Trophoblast cell (in vitro differentiated cells and primary cell): ENCODE results near the gene PAM.
A peak's percentile ranks its signal among the peaks of the same experiment; 100 is the strongest.

ENCODE experiments used
- DNase-seq, 2 donors: peaks; one replicate each; pipeline ENCODE4 v3.0.0-alpha.2; 2016
- H2AFZ ChIP-seq: 2 replicates; pipeline ENCODE4 v1.6.1; 2013; ENCODE audit warnings: low read length, moderate library complexity, mild to moderate bottlenecking; ENCODE audit not compliant: insufficient read depth, poor library complexity
- H2AK5ac ChIP-seq: 2 replicates; pipeline ENCODE4 v1.6.1; 2013; ENCODE audit warnings: mild to moderate bottlenecking, low read length
- H2BK120ac ChIP-seq: 2 replicates; pipeline ENCODE4 v1.6.1; 2013; ENCODE audit warnings: low read length, mild to moderate bottlenecking, moderate library complexity; ENCODE audit not compliant: insufficient read depth, poor library complexity
- H2BK12ac ChIP-seq: 2 replicates; pipeline ENCODE4 v1.6.1; 2013; ENCODE audit warnings: mild to moderate bottlenecking, low read length, moderate library complexity
- H2BK5ac ChIP-seq: 2 replicates; pipeline ENCODE4 v1.6.1; 2013; ENCODE audit warnings: low read length, low read depth, moderate library complexity, mild to moderate bottlenecking; ENCODE audit not compliant: poor library complexity
- H3K14ac ChIP-seq: 2 replicates; pipeline ENCODE4 v1.6.1; 2013; ENCODE audit warnings: mild to moderate bottlenecking, low read length
- H3K18ac ChIP-seq: 2 replicates; pipeline ENCODE4 v1.6.1; 2013; ENCODE audit warnings: mild to moderate bottlenecking, low read length
- H3K23ac ChIP-seq: 2 replicates; pipeline ENCODE4 v1.6.1; 2013; ENCODE audit warnings: low read length
- H3K27ac ChIP-seq: 2 replicates; pipeline ENCODE4 v1.5.1; 2013; ENCODE audit warnings: low read depth, mild to moderate bottlenecking, inconsistent platforms, low read length, moderate library complexity
- H3K27me3 ChIP-seq: 2 replicates; pipeline ENCODE4 v1.6.1; 2013; ENCODE audit warnings: inconsistent platforms, mild to moderate bottlenecking, low read length, moderate library complexity; ENCODE audit not compliant: insufficient read depth
- H3K36me3 ChIP-seq, 2 experiments: 1 replicate in 1 of 2; 2 replicates in 1 of 2; pipeline ENCODE4 v1.6.1; 2013; ENCODE audit warnings: low read length in 2 of 2, mild to moderate bottlenecking in 2 of 2, moderate library complexity in 1 of 2; ENCODE audit not compliant: insufficient read depth in 2 of 2, control insufficient read depth in 1 of 2
- H3K4ac ChIP-seq: 2 replicates; pipeline ENCODE4 v1.6.1; 2013; ENCODE audit warnings: low read depth, mild to moderate bottlenecking, low read length, moderate library complexity
- H3K4me1 ChIP-seq, 2 experiments: 1 replicate in 1 of 2; 2 replicates in 1 of 2; pipeline ENCODE4 v1.6.1; 2013; ENCODE audit warnings: low read length in 2 of 2, mild to moderate bottlenecking in 2 of 2, moderate library complexity in 1 of 2; ENCODE audit not compliant: insufficient read depth in 2 of 2, control insufficient read depth in 1 of 2
- H3K4me2 ChIP-seq: 2 replicates; pipeline ENCODE4 v1.6.1; 2013; ENCODE audit warnings: inconsistent platforms, mild to moderate bottlenecking, low read length, moderate library complexity
- H3K4me3 ChIP-seq: 2 replicates; pipeline ENCODE4 v1.5.1; 2013; ENCODE audit warnings: mild to moderate bottlenecking, low read depth, low read length, inconsistent platforms
- H3K79me1 ChIP-seq: one replicate; pipeline ENCODE4 v1.6.1; 2013; ENCODE audit warnings: low read length
- H3K79me2 ChIP-seq: 2 replicates; pipeline ENCODE4 v1.6.1; 2013; ENCODE audit warnings: low read length, mild to moderate bottlenecking; ENCODE audit not compliant: control insufficient read depth, insufficient read depth, poor library complexity
- H3K9ac ChIP-seq: 2 replicates; pipeline ENCODE4 v1.6.1; 2013; ENCODE audit warnings: mild to moderate bottlenecking, low read length
- H3K9me3 ChIP-seq: 2 replicates; pipeline ENCODE4 v1.6.1; 2013; ENCODE audit warnings: low read depth, mild to moderate bottlenecking, control low read depth, inconsistent platforms, low read length; ENCODE audit not compliant: insufficient read depth
- H4K12ac ChIP-seq: 2 replicates; pipeline ENCODE4 v1.6.1; 2013; ENCODE audit warnings: low read depth, mild to moderate bottlenecking, low read length, moderate library complexity
- H4K8ac ChIP-seq: 2 replicates; pipeline ENCODE4 v1.6.1; 2013; ENCODE audit warnings: low read depth, mild to moderate bottlenecking, low read length, moderate library complexity
- H4K91ac ChIP-seq: one replicate; pipeline ENCODE4 v1.6.1; 2013; ENCODE audit warnings: low read depth, mild to moderate bottlenecking, low read length, moderate library complexity
- WGBS: extraction: QIAGEN DNeasy Blood & Tissue Kit; methylation state at CpG from one replicate; pipeline ENCODE4 v1.1.7; 2013; ENCODE audit warnings: missing lambda C conversion rate; ENCODE audit not compliant: insufficient read length, insufficient coverage; ENCODE audit errors: extremely low coverage; 5-methylcytosine and 5-hydroxymethylcytosine counted together

Gene PAM

GRCh38 chr5:103003872-103004271 lies 248.8 kb downstream of the PAM start:
- DNase-seq = peak; percentile 4 to 40
- Histone ChIP-seq H3K27me3 (no peaks in the 10 kb centered on the region), H3K4me1 (no peaks in the 10 kb centered on the region), H3K9me3 (no peaks in the 10 kb centered on the region), H3K4me2 (no peak overlapping the region), H2AK5ac (no peak overlapping the region), H3K79me2 (no peaks in the 10 kb centered on the region), H3K14ac (no peak overlapping the region), H3K4me3 (no peak overlapping the region), H3K9ac (no peak overlapping the region), H3K4ac (no peak overlapping the region), H4K8ac (no peak overlapping the region), H3K27ac (no peak overlapping the region), H2BK5ac (no peak overlapping the region), H2AFZ (no peak overlapping the region), H2BK120ac (no peak overlapping the region), H3K18ac (no peak overlapping the region), H3K23ac (no peak overlapping the region), H3K79me1 (no peaks in the 10 kb centered on the region), H2BK12ac (no peak overlapping the region), H4K91ac (no peak overlapping the region), H3K36me3 (no peaks in the 10 kb centered on the region), H4K12ac (no peak overlapping the region)
- WGBS = no CpG with 5 or more reads among the region's 4 CpGs

GRCh38 chr5:103005276-103005675 lies 250.2 kb downstream of the PAM start:
- Histone ChIP-seq H3K79me1 (no peaks in the 10 kb centered on the region), H3K18ac (no peak overlapping the region), H3K4me2 (no peak overlapping the region), H3K79me2 (no peaks in the 10 kb centered on the region), H4K8ac (no peak overlapping the region), H2BK120ac (no peak overlapping the region), H3K4me1 (no peaks in the 10 kb centered on the region), H3K9me3 (no peaks in the 10 kb centered on the region), H3K23ac (no peak overlapping the region), H2BK12ac (no peak overlapping the region), H4K12ac (no peak overlapping the region), H2AFZ (no peak overlapping the region), H3K4ac (no peak overlapping the region), H3K4me3 (no peak overlapping the region), H4K91ac (no peak overlapping the region), H3K27me3 (no peaks in the 10 kb centered on the region), H2BK5ac (no peak overlapping the region), H3K36me3 (no peaks in the 10 kb centered on the region), H3K14ac (no peak overlapping the region), H3K9ac (no peak overlapping the region), H3K27ac (no peak overlapping the region), H2AK5ac (no peak overlapping the region)
- DNase-seq = peak; percentile 63 to 76

- no peak overlapping the region for H3K4me2 ChIP-seq
- H3K9ac ChIP-seq = no peak overlapping the region
- DNase-seq = no peak
- no peak overlapping the region for H2AFZ ChIP-seq
- H3K14ac ChIP-seq = no peak overlapping the region
- no CpG with 5 or more reads among the region's 1 CpG for WGBS
- no peaks in the 10 kb centered on the region for H3K36me3 ChIP-seq
- H4K91ac ChIP-seq = no peak overlapping the region
- H2BK5ac ChIP-seq = no peak overlapping the region
- no peak overlapping the region for H3K27ac ChIP-seq
- H4K8ac ChIP-seq = no peak overlapping the region
- H3K27me3 ChIP-seq = no peaks in the 10 kb centered on the region
- H3K4me3 ChIP-seq = no peak overlapping the region
- no peak overlapping the region for H2BK12ac ChIP-seq
- no peak overlapping the region for H3K4ac ChIP-seq
- no peak overlapping the region for H3K18ac ChIP-seq
- no peaks in the 10 kb centered on the region for H3K79me1 ChIP-seq
- H3K79me2 ChIP-seq = no peaks in the 10 kb centered on the region
- no peak overlapping the region for H3K23ac ChIP-seq
- no peak overlapping the region for H4K12ac ChIP-seq
- no peak overlapping the region for H2BK120ac ChIP-seq
- no peak overlapping the region for H2AK5ac ChIP-seq
- no peaks in the 10 kb centered on the region for H3K9me3 ChIP-seq
- H3K4me1 ChIP-seq = no peaks in the 10 kb centered on the region
Observed at GRCh38 chr5:103006921-103007320, 251.8 kb downstream of the PAM start.

- Histone ChIP-seq H3K79me2 (no peaks in the 10 kb centered on the region), H3K27ac (no peak overlapping the region), H4K91ac (no peak overlapping the region), H4K12ac (no peak overlapping the region), H3K9me3 (no peaks in the 10 kb centered on the region), H2BK12ac (no peak overlapping the region), H3K4ac (no peak overlapping the region), H3K18ac (no peak overlapping the region), H3K9ac (no peak overlapping the region), H3K27me3 (no peaks in the 10 kb centered on the region), H3K79me1 (no peaks in the 10 kb centered on the region), H2BK5ac (no peak overlapping the region), H3K14ac (no peak overlapping the region), H3K4me3 (no peak overlapping the region), H4K8ac (no peak overlapping the region), H3K4me2 (no peak overlapping the region), H3K4me1 (no peaks in the 10 kb centered on the region), H2AFZ (no peak overlapping the region), H2BK120ac (no peak overlapping the region), H3K23ac (no peak overlapping the region), H2AK5ac (no peak overlapping the region), H3K36me3 (no peaks in the 10 kb centered on the region)
- no peak for DNase-seq
- WGBS = no CpG with 5 or more reads among the region's 2 CpGs
Observed at GRCh38 chr5:103010168-103010567, 255.1 kb downstream of the PAM start.
